Astrocyte (in vitro differentiated cells and primary cell): Measurements from ENCODE around the gene FBXW12.

Source experiments
- EZH2 ChIP-seq: IDR thresholded peaks from 2 replicates; pipeline ENCODE4 v1.6.1; 2012; ENCODE audit warnings: mild to moderate bottlenecking, low read length, inconsistent platforms; ENCODE audit not compliant: insufficient read depth
- TF ChIP-seq, protein P1 (sequence below): IDR thresholded peaks from 2 replicates; pipeline ENCODE4 v1.5.1; 2011; ENCODE audit warnings: low read depth, mild to moderate bottlenecking, inconsistent platforms, low read length, moderate library complexity; ENCODE audit not compliant: insufficient read depth

- TF ChIP-seq, protein P1, sequence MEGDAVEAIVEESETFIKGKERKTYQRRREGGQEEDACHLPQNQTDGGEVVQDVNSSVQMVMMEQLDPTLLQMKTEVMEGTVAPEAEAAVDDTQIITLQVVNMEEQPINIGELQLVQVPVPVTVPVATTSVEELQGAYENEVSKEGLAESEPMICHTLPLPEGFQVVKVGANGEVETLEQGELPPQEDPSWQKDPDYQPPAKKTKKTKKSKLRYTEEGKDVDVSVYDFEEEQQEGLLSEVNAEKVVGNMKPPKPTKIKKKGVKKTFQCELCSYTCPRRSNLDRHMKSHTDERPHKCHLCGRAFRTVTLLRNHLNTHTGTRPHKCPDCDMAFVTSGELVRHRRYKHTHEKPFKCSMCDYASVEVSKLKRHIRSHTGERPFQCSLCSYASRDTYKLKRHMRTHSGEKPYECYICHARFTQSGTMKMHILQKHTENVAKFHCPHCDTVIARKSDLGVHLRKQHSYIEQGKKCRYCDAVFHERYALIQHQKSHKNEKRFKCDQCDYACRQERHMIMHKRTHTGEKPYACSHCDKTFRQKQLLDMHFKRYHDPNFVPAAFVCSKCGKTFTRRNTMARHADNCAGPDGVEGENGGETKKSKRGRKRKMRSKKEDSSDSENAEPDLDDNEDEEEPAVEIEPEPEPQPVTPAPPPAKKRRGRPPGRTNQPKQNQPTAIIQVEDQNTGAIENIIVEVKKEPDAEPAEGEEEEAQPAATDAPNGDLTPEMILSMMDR, result no peak
- TF ChIP-seq EZH2, result no peak
These were observed 40.5 kb downstream of the FBXW12 start for GRCh38 chr3:48412375-48413001.
